HEK293 (cell line): ENCODE data around the gene PWWP2B.

ENCODE experiments used
- CTCF ChIA-PET: fragments of 350-600 bp; formaldehyde crosslinking; extraction: SDS; loops from one replicate; lab custom pipeline; 2021; ENCODE audit warnings: antibody characterized with exemption; lab: Yijun Ruan, JAX
- POLR2A ChIA-PET: fragments of 300-600 bp; formaldehyde crosslinking; extraction: SDS; loops from one replicate; lab custom pipeline; 2020; ENCODE audit warnings: antibody characterized with exemption, inconsistent platforms; lab: Yijun Ruan, JAX
- H3K27ac ChIP-seq: fragments of 200-500 bp; sonication (Bioruptor generic); 2 replicates; pipeline ENCODE4 v1.5.1; 2014; ENCODE audit warnings: low read depth, low read length, control low read depth, inconsistent platforms; ENCODE audit errors: extremely low read depth
- H3K36me3 ChIP-seq, 2 experiments: fragments of 200-500 bp in 1 of 2; sonication (Bioruptor generic) in 1 of 2; 1 replicate in 1 of 2; 2 replicates in 1 of 2; pipeline ENCODE4 v1.5.1; 2014 to 2017; ENCODE audit warnings: inconsistent platforms in 2 of 2, low read length in 2 of 2; ENCODE audit not compliant: control insufficient read depth in 2 of 2, insufficient read depth in 1 of 2
- H3K4me1 ChIP-seq: fragments of 200-500 bp; sonication (Bioruptor generic); 2 replicates; pipeline ENCODE4 v1.5.1; 2014; ENCODE audit warnings: mild to moderate bottlenecking, low read length, inconsistent platforms; ENCODE audit not compliant: control insufficient read depth, insufficient read depth
- H3K4me3 ChIP-seq: 2 replicates; pipeline ENCODE4 v1.5.1; 2011; ENCODE audit warnings: low read depth, mild to moderate bottlenecking, control low read depth, low read length, moderate library complexity
- H3K9me3 ChIP-seq: fragments of 200-500 bp; sonication (Bioruptor generic); 2 replicates; pipeline ENCODE4 v1.5.1; 2014; ENCODE audit warnings: low read depth, low read length, inconsistent platforms; ENCODE audit not compliant: control insufficient read depth, insufficient read depth
- ZBTB20 ChIP-seq: fragments of 450-650 bp; formaldehyde crosslinking; IDR thresholded peaks from 2 replicates; pipeline ENCODE4 v1.5.1; 2016; ENCODE audit warnings: missing biosample characterization, missing genetic modification characterization
- ZBTB8A ChIP-seq: fragments of 450-650 bp; formaldehyde crosslinking; IDR thresholded peaks from 2 replicates; pipeline ENCODE4 v1.5.1; 2016; ENCODE audit warnings: missing biosample characterization, missing genetic modification characterization
- ZNF10 ChIP-seq: fragments of 450-650 bp; formaldehyde crosslinking; IDR thresholded peaks from 2 replicates; pipeline ENCODE4 v1.5.1; 2017; ENCODE audit warnings: missing biosample characterization, missing genetic modification characterization
- ZNF169 ChIP-seq: fragments of 450-650 bp; formaldehyde crosslinking; IDR thresholded peaks from 2 replicates; pipeline ENCODE4 v1.5.1; 2016; ENCODE audit warnings: missing biosample characterization, missing genetic modification characterization
- ZNF184 ChIP-seq: fragments of 450-650 bp; IDR thresholded peaks from 2 replicates; pipeline ENCODE4 v1.5.1; 2018; ENCODE audit warnings: missing biosample characterization, mild to moderate bottlenecking, missing genetic modification characterization
- ZNF223 ChIP-seq: fragments of 450-650 bp; formaldehyde crosslinking; IDR thresholded peaks from 2 replicates; pipeline ENCODE4 v1.5.1; 2016; ENCODE audit warnings: missing biosample characterization, missing genetic modification characterization
- ZNF292 ChIP-seq: fragments of 450-650 bp; formaldehyde crosslinking; IDR thresholded peaks from 2 replicates; pipeline ENCODE4 v1.5.1; 2016; ENCODE audit warnings: low read depth, missing biosample characterization, missing genetic modification characterization, borderline replicate concordance
- ZNF433 ChIP-seq: fragments of 450-650 bp; formaldehyde crosslinking; IDR thresholded peaks from 2 replicates; pipeline ENCODE4 v1.5.1; 2016; ENCODE audit warnings: missing biosample characterization, missing genetic modification characterization, low read depth
- ZNF561 ChIP-seq: fragments of 450-650 bp; IDR thresholded peaks from 2 replicates; pipeline ENCODE4 v1.5.1; 2018; ENCODE audit warnings: missing biosample characterization, missing genetic modification characterization, borderline replicate concordance
- ZNF639 ChIP-seq: fragments of 450-650 bp; formaldehyde crosslinking; IDR thresholded peaks from 2 replicates; pipeline ENCODE4 v1.5.1; 2016; ENCODE audit warnings: missing biosample characterization, missing genetic modification characterization
- ZNF658 ChIP-seq: fragments of 450-650 bp; formaldehyde crosslinking; IDR thresholded peaks from 2 replicates; pipeline ENCODE4; 2016; ENCODE audit warnings: missing biosample characterization, missing genetic modification characterization
- TF ChIP-seq, protein P1 (sequence below): fragments of 450-650 bp; formaldehyde crosslinking; IDR thresholded peaks from 2 replicates; pipeline ENCODE4 v1.5.1; 2016; ENCODE audit warnings: missing biosample characterization, missing genetic modification characterization
- TF ChIP-seq, protein P2 (sequence below): fragments of 450-650 bp; formaldehyde crosslinking; IDR thresholded peaks from 2 replicates; pipeline ENCODE4 v1.5.1; 2016; ENCODE audit warnings: missing biosample characterization, missing genetic modification characterization
- TF ChIP-seq, protein P3 (sequence below): fragments of 450-650 bp; formaldehyde crosslinking; IDR thresholded peaks from 2 replicates; pipeline ENCODE4 v1.5.1; 2016; ENCODE audit warnings: missing biosample characterization, missing genetic modification characterization
- TF ChIP-seq, protein P4 (sequence below): fragments of 450-650 bp; formaldehyde crosslinking; IDR thresholded peaks from 2 replicates; pipeline ENCODE4 v1.5.1; 2016; ENCODE audit warnings: missing biosample characterization, missing genetic modification characterization

The PWWP2B gene

GRCh38 chr10:132437541-132437950 is 40.5 kb downstream of the PWWP2B start:
- ChIA-PET CTCF (interaction anchor here (0.6 kb wide), 1 partner anchor 61 kb away, joined by 3 read pairs; no protein-coding TSS in a partner anchor), POLR2A (no interaction called here)
- Histone ChIP-seq H3K36me3 (no peaks in the 10 kb centered on the region), H3K27ac (no peak overlapping the region), H3K9me3 (no peaks in the 10 kb centered on the region), H3K4me3 (no peak overlapping the region), H3K4me1 (no peaks in the 10 kb centered on the region)
- TF ChIP-seq ZBTB20 (tag by site-specific recombination) (no peak), ZNF223 (tag by site-specific recombination) (no peak), ZNF184 (tag by site-specific recombination) (no peak), ZNF433 (tag by site-specific recombination) (no peak), ZNF561 (tag by site-specific recombination) (no peak), ZNF292 (tag by site-specific recombination) (no peak), ZNF10 (tag by site-specific recombination) (no peak), ZNF658 (no peak), ZNF639 (tag by site-specific recombination) (no peak)
- TF ChIP-seq, protein P1, sequence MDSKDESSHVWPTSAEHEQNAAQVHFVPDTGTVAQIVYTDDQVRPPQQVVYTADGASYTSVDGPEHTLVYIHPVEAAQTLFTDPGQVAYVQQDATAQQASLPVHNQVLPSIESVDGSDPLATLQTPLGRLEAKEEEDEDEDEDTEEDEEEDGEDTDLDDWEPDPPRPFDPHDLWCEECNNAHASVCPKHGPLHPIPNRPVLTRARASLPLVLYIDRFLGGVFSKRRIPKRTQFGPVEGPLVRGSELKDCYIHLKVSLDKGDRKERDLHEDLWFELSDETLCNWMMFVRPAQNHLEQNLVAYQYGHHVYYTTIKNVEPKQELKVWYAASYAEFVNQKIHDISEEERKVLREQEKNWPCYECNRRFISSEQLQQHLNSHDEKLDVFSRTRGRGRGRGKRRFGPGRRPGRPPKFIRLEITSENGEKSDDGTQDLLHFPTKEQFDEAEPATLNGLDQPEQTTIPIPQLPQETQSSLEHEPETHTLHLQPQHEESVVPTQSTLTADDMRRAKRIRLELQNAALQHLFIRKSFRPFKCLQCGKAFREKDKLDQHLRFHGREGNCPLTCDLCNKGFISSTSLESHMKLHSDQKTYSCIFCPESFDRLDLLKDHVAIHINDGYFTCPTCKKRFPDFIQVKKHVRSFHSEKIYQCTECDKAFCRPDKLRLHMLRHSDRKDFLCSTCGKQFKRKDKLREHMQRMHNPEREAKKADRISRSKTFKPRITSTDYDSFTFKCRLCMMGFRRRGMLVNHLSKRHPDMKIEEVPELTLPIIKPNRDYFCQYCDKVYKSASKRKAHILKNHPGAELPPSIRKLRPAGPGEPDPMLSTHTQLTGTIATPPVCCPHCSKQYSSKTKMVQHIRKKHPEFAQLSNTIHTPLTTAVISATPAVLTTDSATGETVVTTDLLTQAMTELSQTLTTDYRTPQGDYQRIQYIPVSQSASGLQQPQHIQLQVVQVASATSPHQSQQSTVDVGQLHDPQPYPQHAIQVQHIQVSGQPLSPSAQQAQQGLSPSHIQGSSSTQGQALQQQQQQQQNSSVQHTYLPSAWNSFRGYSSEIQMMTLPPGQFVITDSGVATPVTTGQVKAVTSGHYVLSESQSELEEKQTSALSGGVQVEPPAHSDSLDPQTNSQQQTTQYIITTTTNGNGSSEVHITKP (tag by site-specific recombination): no peak
- TF ChIP-seq, protein P2, sequence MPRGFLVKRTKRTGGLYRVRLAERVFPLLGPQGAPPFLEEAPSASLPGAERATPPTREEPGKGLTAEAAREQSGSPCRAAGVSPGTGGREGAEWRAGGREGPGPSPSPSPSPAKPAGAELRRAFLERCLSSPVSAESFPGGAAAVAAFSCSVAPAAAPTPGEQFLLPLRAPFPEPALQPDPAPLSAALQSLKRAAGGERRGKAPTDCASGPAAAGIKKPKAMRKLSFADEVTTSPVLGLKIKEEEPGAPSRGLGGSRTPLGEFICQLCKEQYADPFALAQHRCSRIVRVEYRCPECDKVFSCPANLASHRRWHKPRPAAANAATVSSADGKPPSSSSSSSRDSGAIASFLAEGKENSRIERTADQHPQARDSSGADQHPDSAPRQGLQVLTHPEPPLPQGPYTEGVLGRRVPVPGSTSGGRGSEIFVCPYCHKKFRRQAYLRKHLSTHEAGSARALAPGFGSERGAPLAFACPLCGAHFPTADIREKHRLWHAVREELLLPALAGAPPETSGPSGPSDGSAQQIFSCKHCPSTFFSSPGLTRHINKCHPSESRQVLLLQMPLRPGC (tag by site-specific recombination): no peak
- TF ChIP-seq, protein P3, sequence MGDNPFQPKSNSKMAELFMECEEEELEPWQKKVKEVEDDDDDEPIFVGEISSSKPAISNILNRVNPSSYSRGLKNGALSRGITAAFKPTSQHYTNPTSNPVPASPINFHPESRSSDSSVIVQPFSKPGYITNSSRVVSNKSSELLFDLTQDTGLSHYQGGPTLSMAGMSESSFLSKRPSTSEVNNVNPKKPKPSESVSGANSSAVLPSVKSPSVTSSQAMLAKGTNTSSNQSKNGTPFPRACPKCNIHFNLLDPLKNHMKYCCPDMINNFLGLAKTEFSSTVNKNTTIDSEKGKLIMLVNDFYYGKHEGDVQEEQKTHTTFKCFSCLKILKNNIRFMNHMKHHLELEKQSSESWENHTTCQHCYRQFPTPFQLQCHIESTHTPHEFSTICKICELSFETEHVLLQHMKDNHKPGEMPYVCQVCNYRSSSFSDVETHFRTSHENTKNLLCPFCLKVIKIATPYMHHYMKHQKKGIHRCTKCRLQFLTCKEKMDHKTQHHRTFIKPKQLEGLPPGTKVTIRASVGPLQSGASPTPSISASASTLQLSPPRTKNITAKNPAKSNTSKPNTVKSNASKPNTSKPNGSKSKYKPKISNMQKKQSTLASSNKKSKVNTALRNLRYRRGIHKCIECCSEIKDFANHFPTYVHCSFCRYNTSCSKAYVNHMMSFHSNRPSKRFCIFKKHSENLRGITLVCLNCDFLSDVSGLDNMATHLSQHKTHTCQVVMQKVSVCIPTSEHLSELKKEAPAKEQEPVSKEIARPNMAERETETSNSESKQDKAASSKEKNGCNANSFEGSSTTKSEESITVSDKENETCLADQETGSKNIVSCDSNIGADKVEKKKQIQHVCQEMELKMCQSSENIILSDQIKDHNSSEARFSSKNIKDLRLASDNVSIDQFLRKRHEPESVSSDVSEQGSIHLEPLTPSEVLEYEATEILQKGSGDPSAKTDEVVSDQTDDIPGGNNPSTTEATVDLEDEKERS (tag by site-specific recombination): no peak

- Histone ChIP-seq H3K27ac (no peak overlapping the region), H3K4me1 (no peaks in the 10 kb centered on the region), H3K9me3 (no peaks in the 10 kb centered on the region), H3K4me3 (no peak overlapping the region), H3K36me3 (no peaks in the 10 kb centered on the region)
- ChIA-PET CTCF (interaction anchor here (0.6 kb wide), 2 partner anchors 46 to 60 kb away, joined by 3 read pairs; no protein-coding TSS in a partner anchor), POLR2A (no interaction called here)
- TF ChIP-seq, protein P4, sequence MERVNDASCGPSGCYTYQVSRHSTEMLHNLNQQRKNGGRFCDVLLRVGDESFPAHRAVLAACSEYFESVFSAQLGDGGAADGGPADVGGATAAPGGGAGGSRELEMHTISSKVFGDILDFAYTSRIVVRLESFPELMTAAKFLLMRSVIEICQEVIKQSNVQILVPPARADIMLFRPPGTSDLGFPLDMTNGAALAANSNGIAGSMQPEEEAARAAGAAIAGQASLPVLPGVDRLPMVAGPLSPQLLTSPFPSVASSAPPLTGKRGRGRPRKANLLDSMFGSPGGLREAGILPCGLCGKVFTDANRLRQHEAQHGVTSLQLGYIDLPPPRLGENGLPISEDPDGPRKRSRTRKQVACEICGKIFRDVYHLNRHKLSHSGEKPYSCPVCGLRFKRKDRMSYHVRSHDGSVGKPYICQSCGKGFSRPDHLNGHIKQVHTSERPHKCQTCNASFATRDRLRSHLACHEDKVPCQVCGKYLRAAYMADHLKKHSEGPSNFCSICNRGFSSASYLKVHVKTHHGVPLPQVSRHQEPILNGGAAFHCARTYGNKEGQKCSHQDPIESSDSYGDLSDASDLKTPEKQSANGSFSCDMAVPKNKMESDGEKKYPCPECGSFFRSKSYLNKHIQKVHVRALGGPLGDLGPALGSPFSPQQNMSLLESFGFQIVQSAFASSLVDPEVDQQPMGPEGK (tag by site-specific recombination): no peak
- TF ChIP-seq ZBTB8A (tag by site-specific recombination) (no peak), ZNF169 (no peak)
Observed at GRCh38 chr10:132438091-132439024, 41.4 kb downstream of the PWWP2B start.
